ENCODE results near the gene TOMM34. TPM values are rescaled to one million over a fixed set of nuclear protein-coding genes. Genes with fewer than 3 reads are reported as not detected.

Gene TOMM34
- total and polyA plus RNA-seq, 9 of the 15 experiments (the other 6 are each of a cell fraction or from before 2014, with no cell fraction given): 18.1 to 69.4 (median 41.7) TPM

DNA sequence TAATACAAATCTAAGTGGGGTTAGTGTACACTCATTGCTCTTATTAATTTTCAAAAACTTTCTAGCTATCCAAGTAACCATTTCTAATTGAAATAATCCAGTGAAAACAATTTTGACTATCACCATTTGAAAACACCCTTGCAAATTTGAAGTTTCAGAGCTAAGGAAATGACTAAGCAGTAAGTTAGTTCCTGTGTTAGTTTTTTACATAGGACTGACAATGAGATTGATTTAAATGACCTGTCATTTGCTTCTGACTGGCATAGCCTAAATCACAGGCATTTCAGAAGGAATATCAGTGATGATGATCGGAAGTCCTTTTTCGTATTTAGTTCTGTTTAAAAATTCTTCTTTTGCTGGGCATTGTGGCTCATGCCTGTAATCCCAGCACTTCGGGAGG is 33.1 kb upstream of the TOMM34 start (continued):
- TF ChIP-seq TRIM25 (IDR thresholded peaks at IDR 0.05; ENCODE audit: borderline replicate concordance) (no peak), TGIF2 (CRISPR knock-in tag; IDR thresholded peaks at IDR 0.05) (no peak), L3MBTL2 (IDR thresholded peaks at IDR 0.05) (no peak), CBX2 (IDR thresholded peaks at IDR 0.05; ENCODE audit: insufficient read depth, low read length, poor library complexity, severe bottlenecking) (no peak), CREB5 (CRISPR knock-in tag; IDR thresholded peaks at IDR 0.05) (no peak), ZNF347 (CRISPR knock-in tag; IDR thresholded peaks at IDR 0.05; ENCODE audit: low read depth) (no peak), ZNF584 (CRISPR knock-in tag; IDR thresholded peaks at IDR 0.05; ENCODE audit: low read depth) (no peak), U2AF2 (optimal IDR thresholded peaks at IDR 0.05; ENCODE audit: low read depth, low read length) (no peak), SMARCB1 (IDR thresholded peaks at IDR 0.05; ENCODE audit: insufficient read length, low read depth) (no peak), LEF1 (IDR thresholded peaks at IDR 0.05) (0 out of 2 replicates have a peak, but pooled peaks have one; percentile 27), ARNT (IDR thresholded peaks at IDR 0.05) (no peak), SMARCA4 (IDR thresholded peaks at IDR 0.05) (peak; percentile 46; the same call in 1 of the 2 replicates), EP300 (IDR thresholded peaks at IDR 0.05; ENCODE audit: low read length) (peak; percentile 33; the same call in 1 of the 2 replicates), MAFG (tag; conservative IDR thresholded peaks at IDR 0.05) (peak; percentile 78), MAFK (IDR thresholded peaks at IDR 0.05; ENCODE audit: low read length) (peak; percentile 58; the same call in 1 of the 2 replicates), NFE2 (IDR thresholded peaks at IDR 0.05; ENCODE audit: low read depth) (peak; percentile 91), ZNF592 (IDR thresholded peaks at IDR 0.05) (peak; percentile 57), SNRNP70 (optimal IDR thresholded peaks at IDR 0.05; ENCODE audit: low read depth, low read length) (no peak), CBFB (CRISPR knock-in tag; IDR thresholded peaks at IDR 0.05) (no peak), HMBOX1 (IDR thresholded peaks at IDR 0.05) (peak; percentile 40; the same call in 1 of the 2 replicates)
- TF ChIP-seq, protein P1, sequence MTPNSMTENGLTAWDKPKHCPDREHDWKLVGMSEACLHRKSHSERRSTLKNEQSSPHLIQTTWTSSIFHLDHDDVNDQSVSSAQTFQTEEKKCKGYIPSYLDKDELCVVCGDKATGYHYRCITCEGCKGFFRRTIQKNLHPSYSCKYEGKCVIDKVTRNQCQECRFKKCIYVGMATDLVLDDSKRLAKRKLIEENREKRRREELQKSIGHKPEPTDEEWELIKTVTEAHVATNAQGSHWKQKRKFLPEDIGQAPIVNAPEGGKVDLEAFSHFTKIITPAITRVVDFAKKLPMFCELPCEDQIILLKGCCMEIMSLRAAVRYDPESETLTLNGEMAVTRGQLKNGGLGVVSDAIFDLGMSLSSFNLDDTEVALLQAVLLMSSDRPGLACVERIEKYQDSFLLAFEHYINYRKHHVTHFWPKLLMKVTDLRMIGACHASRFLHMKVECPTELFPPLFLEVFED (CRISPR knock-in tag; conservative IDR thresholded peaks at IDR 0.05): no peak
